HepG2 (cell line): Measurements from ENCODE around the gene ASPHD1. TPM values are rescaled to one million over a fixed set of nuclear protein-coding genes. Genes with fewer than 3 reads are reported as not detected.
A peak's percentile ranks its signal among the peaks of the same experiment; 100 is the strongest.

Experiments used
- HNF4G ChIP-seq, 2 experiments: sonication (generic) in 1 of 2; formaldehyde crosslinking in 1 of 2; IDR thresholded peaks; 2 replicates each; pipeline versions ENCODE4 v1.4.0 to v1.6.1; 2011 to 2020; ENCODE audit warnings: borderline replicate concordance in 2 of 2, low read depth in 2 of 2, mild to moderate bottlenecking in 2 of 2, low read length in 1 of 2, missing genetic modification reagents in 1 of 2, moderate library complexity in 1 of 2
- NONO ChIP-seq, 2 experiments: fragments of 450-650 bp in 1 of 2; sonication (generic) in 1 of 2; formaldehyde crosslinking in 1 of 2; IDR thresholded peaks in 1 of 2; conservative IDR thresholded peaks in 1 of 2; 2 replicates each; pipeline versions ENCODE4 v1.6.1 to v1.8.0; 2017 to 2022; ENCODE audit warnings: mild to moderate bottlenecking in 1 of 2, missing genetic modification reagents in 1 of 2, moderate library complexity in 1 of 2
- PHF20 ChIP-seq: sonication (generic); formaldehyde crosslinking; IDR thresholded peaks from 2 replicates; pipeline ENCODE4 v1.5.0; 2020; ENCODE audit warnings: mild to moderate bottlenecking, missing genetic modification reagents
- ZBTB10 ChIP-seq: sonication (generic); formaldehyde crosslinking; IDR thresholded peaks from 2 replicates; pipeline ENCODE4 v1.4.0; 2020; ENCODE audit warnings: missing genetic modification reagents, borderline replicate concordance
- ZMAT3 ChIP-seq: sonication (generic); formaldehyde crosslinking; conservative IDR thresholded peaks from 2 replicates; pipeline ENCODE4 v1.7.0; 2021; ENCODE audit warnings: missing genetic modification reagents
- ZNF354B ChIP-seq: sonication (generic); formaldehyde crosslinking; IDR thresholded peaks from 2 replicates; pipeline ENCODE4 v1.8.0; 2022; ENCODE audit warnings: mild to moderate bottlenecking, missing genetic modification reagents
- ZNF543 ChIP-seq: sonication (generic); formaldehyde crosslinking; IDR thresholded peaks from 2 replicates; pipeline ENCODE4 v1.4.0; 2020; ENCODE audit warnings: mild to moderate bottlenecking, missing genetic modification reagents
- polyA plus RNA-seq, 8 experiments: library from polyadenylated mRNA; depleted of rRNA in 3 of 8; stranded (reverse) in 7 of 8; unstranded in 1 of 8; fragments of >200 nt; fragmentation: Illumina TruSeq in 4 of 8; extraction: Trizol in 4 of 8; gene quantifications; 2 replicates each; pipeline versions ENCODE4 v1.2.1 to v1.2.3, GENCODE V29; 2011 to 2016; ENCODE audit warnings: low read depth in 4 of 8, missing spikeins in 1 of 8, mixed read lengths in 1 of 8; ENCODE audit not compliant: insufficient read depth in 1 of 8
- total RNA-seq, 5 experiments: library from RNA; depleted of rRNA; stranded (reverse); fragments of >200 nt; fragmentation: Illumina TruSeq; extraction: Trizol; gene quantifications; 2 replicates each; pipeline ENCODE4 v1.2.3, GENCODE V29; 2016; ENCODE audit warnings: low read depth in 1 of 5
- TF ChIP-seq, protein P1 (sequence below), 2 experiments: fragments of 450-650 bp in 1 of 2; sonication (generic) in 1 of 2; formaldehyde crosslinking in 1 of 2; IDR thresholded peaks; 2 replicates each; pipeline versions ENCODE4 v1.6.1 to v1.8.0; 2016 to 2022; ENCODE audit warnings: antibody characterized with exemption in 1 of 2, mild to moderate bottlenecking in 1 of 2, missing genetic modification reagents in 1 of 2
- TF ChIP-seq, protein P2 (sequence below): sonication (generic); formaldehyde crosslinking; IDR thresholded peaks from 2 replicates; pipeline ENCODE4 v1.8.0; 2023; ENCODE audit warnings: mild to moderate bottlenecking, missing genetic modification reagents

The ASPHD1 gene
- total and polyA plus RNA-seq, 2 of the 13 experiments (the other 11 are each of a cell fraction or from before 2014, with no cell fraction given), result 13.1 to 19.7 TPM

DNA sequence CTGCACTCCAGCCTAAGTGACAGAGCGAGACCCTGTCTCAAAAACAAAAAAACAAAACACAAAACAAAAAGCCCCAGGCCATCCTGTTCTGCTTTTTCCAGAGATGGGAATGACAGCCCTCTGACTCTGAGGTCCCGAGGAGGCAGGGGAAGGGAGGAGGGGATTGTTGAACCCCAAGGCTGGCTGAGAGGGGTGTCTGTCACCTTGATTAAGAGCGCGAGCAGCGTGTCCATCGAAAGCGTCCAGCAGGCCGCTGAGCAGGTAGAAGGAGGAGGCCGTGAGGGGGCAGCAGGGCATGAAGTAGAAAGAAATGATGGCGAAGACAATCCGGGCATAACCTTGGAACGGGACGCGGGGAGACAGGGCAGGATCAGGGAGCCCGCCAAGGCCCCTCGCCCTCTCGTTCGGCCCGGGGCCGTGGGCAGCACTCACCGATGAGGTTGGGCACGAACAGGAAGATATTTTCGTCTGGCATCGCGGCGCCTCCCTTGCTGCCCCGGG is 37.9 kb upstream of the ASPHD1 start (continued):
- TF ChIP-seq, protein P1, sequence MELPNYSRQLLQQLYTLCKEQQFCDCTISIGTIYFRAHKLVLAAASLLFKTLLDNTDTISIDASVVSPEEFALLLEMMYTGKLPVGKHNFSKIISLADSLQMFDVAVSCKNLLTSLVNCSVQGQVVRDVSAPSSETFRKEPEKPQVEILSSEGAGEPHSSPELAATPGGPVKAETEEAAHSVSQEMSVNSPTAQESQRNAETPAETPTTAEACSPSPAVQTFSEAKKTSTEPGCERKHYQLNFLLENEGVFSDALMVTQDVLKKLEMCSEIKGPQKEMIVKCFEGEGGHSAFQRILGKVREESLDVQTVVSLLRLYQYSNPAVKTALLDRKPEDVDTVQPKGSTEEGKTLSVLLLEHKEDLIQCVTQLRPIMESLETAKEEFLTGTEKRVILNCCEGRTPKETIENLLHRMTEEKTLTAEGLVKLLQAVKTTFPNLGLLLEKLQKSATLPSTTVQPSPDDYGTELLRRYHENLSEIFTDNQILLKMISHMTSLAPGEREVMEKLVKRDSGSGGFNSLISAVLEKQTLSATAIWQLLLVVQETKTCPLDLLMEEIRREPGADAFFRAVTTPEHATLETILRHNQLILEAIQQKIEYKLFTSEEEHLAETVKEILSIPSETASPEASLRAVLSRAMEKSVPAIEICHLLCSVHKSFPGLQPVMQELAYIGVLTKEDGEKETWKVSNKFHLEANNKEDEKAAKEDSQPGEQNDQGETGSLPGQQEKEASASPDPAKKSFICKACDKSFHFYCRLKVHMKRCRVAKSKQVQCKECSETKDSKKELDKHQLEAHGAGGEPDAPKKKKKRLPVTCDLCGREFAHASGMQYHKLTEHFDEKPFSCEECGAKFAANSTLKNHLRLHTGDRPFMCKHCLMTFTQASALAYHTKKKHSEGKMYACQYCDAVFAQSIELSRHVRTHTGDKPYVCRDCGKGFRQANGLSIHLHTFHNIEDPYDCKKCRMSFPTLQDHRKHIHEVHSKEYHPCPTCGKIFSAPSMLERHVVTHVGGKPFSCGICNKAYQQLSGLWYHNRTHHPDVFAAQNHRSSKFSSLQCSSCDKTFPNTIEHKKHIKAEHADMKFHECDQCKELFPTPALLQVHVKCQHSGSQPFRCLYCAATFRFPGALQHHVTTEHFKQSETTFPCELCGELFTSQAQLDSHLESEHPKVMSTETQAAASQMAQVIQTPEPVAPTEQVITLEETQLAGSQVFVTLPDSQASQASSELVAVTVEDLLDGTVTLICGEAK (IDR thresholded peaks at IDR 0.05), result no peak
- TF ChIP-seq, protein P1 (CRISPR knock-in tag; IDR thresholded peaks at IDR 0.05), result peak; percentile 47; the same call in 1 of the 2 replicates
- TF ChIP-seq HNF4G (IDR thresholded peaks at IDR 0.05; ENCODE audit: borderline replicate concordance, low read depth, low read length) (no peak), HNF4G (CRISPR knock-in tag; IDR thresholded peaks at IDR 0.05; ENCODE audit: borderline replicate concordance, low read depth) (0 out of 2 replicates have a peak, but pooled peaks have one; percentile 4), ZNF543 (CRISPR knock-in tag) (0 out of 2 replicates have a peak, but pooled peaks have one; percentile 13), PHF20 (CRISPR knock-in tag) (peak; percentile 44; the same call in 1 of the 2 replicates), ZMAT3 (CRISPR knock-in tag) (no peak; the same call in 1 of the 2 replicates), ZNF354B (peak; percentile 86; the same call in 1 of the 2 replicates), NONO (IDR thresholded peaks at IDR 0.05) (no peak), NONO (CRISPR knock-in tag; conservative IDR thresholded peaks at IDR 0.05) (0 out of 2 replicates have a peak, but pooled peaks have one; percentile 2), ZBTB10 (CRISPR knock-in tag) (no peak)
- TF ChIP-seq, protein P2, sequence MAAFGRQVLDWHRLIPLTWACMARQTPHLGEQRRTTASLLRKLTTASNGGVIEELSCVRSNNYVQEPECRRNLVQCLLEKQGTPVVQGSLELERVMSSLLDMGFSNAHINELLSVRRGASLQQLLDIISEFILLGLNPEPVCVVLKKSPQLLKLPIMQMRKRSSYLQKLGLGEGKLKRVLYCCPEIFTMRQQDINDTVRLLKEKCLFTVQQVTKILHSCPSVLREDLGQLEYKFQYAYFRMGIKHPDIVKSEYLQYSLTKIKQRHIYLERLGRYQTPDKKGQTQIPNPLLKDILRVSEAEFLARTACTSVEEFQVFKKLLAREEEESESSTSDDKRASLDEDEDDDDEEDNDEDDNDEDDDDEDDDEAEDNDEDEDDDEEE, result 0 out of 2 replicates have a peak, but pooled peaks have one; percentile 7
